ENCODE measurements around the gene MSMB. TPM values are rescaled to one million over a fixed set of nuclear protein-coding genes. Genes with fewer than 3 reads are reported as not detected.
A peak's percentile ranks its signal among the peaks of the same experiment; 100 is the strongest.
"Not testable (repeated sequence)": the region's sequence is repeated elsewhere in the genome, so short reads cannot be mapped to it uniquely, and the experiment has no call there.

MSMB gene
- total RNA-seq, 1 donor from 2014 or later = 5.6 TPM

DNA sequence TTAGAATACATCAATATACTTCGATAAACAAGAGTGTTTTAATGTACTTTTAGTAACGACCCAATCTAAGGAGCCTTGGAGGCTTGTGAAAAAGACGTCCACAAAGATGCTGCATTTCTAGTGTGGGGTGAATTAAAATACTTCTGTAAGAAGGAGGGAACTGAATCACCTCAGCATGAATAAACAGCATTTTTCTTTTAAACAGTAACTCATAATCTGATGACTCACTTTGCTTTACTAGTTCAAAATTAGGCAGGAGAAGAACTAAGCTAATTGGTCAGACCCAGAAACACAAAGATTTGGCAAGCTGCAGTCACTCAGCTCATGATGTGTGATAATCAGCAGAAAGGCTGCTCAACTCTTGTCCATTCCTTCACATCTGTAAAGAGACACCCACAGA is 39.9 kb downstream of the MSMB start:
- peaks cover 6% of the 10 kb centered on the region for H3K9me3 Mint-ChIP-seq
- no peaks in the 10 kb centered on the region for H3K4me1 Mint-ChIP-seq (ENCODE audit: unreplicated experiment)
- no peaks in the 10 kb centered on the region for H3K27me3 Mint-ChIP-seq
- DNase-seq (ENCODE audit: extremely low spot score, unreplicated experiment) = no peak
- no peak overlapping the region for H3K4me3 Mint-ChIP-seq
- TF ChIP-seq, protein P1, sequence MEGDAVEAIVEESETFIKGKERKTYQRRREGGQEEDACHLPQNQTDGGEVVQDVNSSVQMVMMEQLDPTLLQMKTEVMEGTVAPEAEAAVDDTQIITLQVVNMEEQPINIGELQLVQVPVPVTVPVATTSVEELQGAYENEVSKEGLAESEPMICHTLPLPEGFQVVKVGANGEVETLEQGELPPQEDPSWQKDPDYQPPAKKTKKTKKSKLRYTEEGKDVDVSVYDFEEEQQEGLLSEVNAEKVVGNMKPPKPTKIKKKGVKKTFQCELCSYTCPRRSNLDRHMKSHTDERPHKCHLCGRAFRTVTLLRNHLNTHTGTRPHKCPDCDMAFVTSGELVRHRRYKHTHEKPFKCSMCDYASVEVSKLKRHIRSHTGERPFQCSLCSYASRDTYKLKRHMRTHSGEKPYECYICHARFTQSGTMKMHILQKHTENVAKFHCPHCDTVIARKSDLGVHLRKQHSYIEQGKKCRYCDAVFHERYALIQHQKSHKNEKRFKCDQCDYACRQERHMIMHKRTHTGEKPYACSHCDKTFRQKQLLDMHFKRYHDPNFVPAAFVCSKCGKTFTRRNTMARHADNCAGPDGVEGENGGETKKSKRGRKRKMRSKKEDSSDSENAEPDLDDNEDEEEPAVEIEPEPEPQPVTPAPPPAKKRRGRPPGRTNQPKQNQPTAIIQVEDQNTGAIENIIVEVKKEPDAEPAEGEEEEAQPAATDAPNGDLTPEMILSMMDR (conservative IDR thresholded peaks at IDR 0.05) = no peak
- H3K36me3 Mint-ChIP-seq = peaks cover 41% of the 10 kb centered on the region
- no peak overlapping the region for H3K27ac Mint-ChIP-seq

DNA sequence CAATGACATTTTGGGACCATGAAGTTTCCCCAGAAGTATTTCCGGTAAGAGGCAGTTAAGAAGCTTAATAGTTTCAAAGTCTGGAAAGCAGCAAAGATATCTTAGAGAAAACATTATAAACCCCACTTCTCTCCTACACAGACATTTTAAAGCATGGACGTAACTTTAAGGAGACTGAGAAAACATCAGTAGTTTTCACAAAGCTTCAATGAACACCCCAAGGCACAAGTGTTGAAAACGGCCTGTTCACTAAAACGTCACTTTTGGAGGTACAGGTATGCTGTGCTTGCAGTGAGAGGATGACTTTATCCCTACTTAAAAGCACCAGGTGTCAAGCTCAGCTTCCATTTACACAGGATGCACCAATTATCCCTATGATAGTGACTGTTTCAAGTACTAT is 40.7 kb downstream of the MSMB start:
- Mint-ChIP-seq H3K4me3 (no peak overlapping the region), H3K27ac (no peak overlapping the region), H3K27me3 (no peaks in the 10 kb centered on the region), H3K4me1 (ENCODE audit: unreplicated experiment) (no peaks in the 10 kb centered on the region), H3K36me3 (peaks cover 35% of the 10 kb centered on the region), H3K9me3 (peaks cover 6% of the 10 kb centered on the region)
- no peak for DNase-seq (ENCODE audit: extremely low spot score, unreplicated experiment)
- TF ChIP-seq, protein P1 (conservative IDR thresholded peaks at IDR 0.05) = no peak

DNA sequence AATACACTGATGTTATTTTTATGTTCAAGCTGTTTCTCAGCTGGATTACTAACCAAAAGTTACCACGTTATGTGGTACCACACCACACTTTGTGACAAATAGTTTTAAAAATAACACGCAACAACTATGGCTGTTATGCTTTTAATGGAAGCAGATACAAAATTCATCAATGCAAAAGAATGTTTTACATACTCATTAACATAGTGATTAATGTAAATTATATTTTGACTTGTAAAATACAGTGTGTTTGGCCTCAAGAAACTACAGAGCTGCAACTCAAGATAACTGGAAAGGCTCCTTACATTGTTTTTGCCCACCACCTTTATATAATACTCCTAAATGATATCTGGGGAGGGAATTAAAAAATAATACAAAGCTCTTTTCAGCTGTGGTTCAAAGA is 41.1 kb downstream of the MSMB start:
- H3K9me3 Mint-ChIP-seq = peaks cover 6% of the 10 kb centered on the region

DNA sequence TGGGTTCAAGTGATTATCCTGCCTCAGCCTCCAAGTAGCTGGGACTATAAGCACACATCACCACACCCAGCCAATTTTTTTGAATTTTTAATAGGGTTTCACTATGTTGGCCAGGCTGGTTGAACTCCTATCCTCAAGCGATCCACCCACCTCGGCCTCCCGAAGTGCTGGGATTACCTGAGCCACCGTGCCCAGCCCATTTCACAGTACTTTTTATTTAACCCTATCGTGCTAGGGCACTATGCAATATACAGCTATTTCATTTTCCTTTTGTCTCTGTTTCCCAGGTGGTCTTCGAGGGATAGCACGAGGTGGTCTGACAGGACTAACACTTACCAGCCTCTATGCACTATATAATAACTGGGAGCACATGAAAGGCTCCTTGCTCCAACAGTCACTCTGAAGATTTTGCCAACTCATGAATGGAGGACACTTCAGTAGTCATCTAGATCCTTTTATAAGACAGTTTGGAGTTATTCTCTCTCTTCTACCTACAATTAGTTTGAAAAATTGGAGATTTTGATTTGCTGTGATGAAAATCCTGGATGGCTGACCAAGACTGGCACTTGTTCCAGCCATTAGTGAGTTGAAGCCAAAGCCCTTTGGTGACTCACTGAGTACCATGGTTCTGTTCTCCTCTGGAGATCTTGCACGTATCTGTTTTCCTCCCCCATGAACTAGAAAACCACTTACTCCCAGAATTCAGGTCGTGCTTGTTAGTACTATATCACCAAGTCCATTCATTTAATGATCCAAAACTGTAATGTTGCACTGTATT is 43.0 kb downstream of the MSMB start:
- Mint-ChIP-seq H3K27ac (no peak overlapping the region), H3K4me1 (ENCODE audit: unreplicated experiment) (no peaks in the 10 kb centered on the region), H3K36me3 (peaks cover 38% of the 10 kb centered on the region), H3K9me3 (peaks cover 1% of the 10 kb centered on the region), H3K4me3 (no peak overlapping the region), H3K27me3 (no peaks in the 10 kb centered on the region)
- TF ChIP-seq, protein P1 (conservative IDR thresholded peaks at IDR 0.05) = no peak
- DNase-seq (ENCODE audit: extremely low spot score, unreplicated experiment) = no peak

More for the DNA sequence above, 41.1 kb downstream of the MSMB start:
- Mint-ChIP-seq H3K4me3 (no peak overlapping the region), H3K27me3 (no peaks in the 10 kb centered on the region), H3K36me3 (peaks cover 37% of the 10 kb centered on the region), H3K4me1 (ENCODE audit: unreplicated experiment) (no peaks in the 10 kb centered on the region), H3K27ac (no peak overlapping the region)
- no peak for DNase-seq (ENCODE audit: extremely low spot score, unreplicated experiment)
- TF ChIP-seq, protein P1 (conservative IDR thresholded peaks at IDR 0.05) = no peak

DNA sequence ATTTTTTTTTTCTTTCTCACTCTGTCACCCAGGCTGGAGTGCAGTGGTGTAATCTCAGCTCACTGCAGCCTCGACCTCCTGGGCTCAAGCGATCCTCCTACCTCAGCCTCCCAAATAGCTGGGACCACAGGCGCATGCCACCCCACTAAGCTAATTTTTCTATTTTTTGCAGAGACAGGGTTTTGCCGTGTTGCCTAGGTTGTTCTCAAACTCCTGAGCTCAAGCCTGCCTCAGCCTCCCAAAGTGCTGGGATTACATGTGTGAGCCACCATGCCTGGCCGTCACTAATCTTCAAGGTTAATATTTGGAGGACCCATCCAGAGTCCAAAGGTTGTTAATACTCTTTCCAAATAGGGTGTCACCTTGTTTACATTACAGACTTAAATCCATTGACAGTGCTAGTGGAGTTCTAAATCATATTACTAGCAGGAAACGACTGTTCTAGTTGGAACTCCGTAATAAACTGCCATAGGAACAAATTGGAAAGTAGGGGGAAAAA is 43.8 kb downstream of the MSMB start:
- not testable (repeated sequence) for H3K27me3 Mint-ChIP-seq; H3K9me3 Mint-ChIP-seq; H3K4me3 Mint-ChIP-seq; H3K27ac Mint-ChIP-seq; DNase-seq (ENCODE audit: extremely low spot score, unreplicated experiment); H3K4me1 Mint-ChIP-seq (ENCODE audit: unreplicated experiment)
- H3K36me3 Mint-ChIP-seq = peaks cover 41% of the 10 kb centered on the region

DNA sequence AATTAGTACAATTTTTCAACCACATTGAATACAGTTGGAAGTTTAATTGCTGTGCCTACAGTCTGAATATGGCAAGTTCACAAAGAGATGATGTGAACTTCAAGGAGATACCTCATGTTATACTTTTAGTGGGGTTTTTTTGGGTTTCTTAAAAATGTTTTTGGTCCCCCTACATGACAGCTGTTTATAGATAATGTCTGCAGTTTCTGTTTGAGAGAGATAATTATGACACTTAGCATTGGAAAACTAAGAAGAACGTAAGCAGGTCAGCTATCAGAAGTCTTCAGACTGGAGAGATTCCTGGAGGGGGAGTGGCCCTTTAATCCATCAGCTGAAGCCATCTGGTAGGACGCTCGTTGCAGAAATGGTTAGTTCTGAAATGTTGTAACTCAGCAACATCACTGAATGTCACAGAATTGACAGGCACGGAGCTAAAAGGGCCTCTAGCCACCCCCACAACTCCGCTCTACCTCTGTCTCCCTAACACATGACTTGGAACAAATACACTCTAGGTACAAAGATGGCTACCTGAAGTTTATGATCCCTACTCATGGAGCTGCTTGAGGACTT is 44.8 kb downstream of the MSMB start:
- Mint-ChIP-seq H3K4me1 (ENCODE audit: unreplicated experiment) (no peaks in the 10 kb centered on the region), H3K27ac (peak overlapping the region; percentile 59), H3K4me3 (no peak overlapping the region), H3K27me3 (no peaks in the 10 kb centered on the region), H3K36me3 (peaks cover 44% of the 10 kb centered on the region), H3K9me3 (no peaks in the 10 kb centered on the region)
- TF ChIP-seq, protein P1 (conservative IDR thresholded peaks at IDR 0.05) = no peak
- no peak for DNase-seq (ENCODE audit: extremely low spot score, unreplicated experiment)

Measured in type B pancreatic cell (in vitro differentiated cells).